A673 (cell line): ENCODE results near the gene CLRN1. TPM values are rescaled to one million over a fixed set of nuclear protein-coding genes. Genes with fewer than 3 reads are reported as not detected.

Source experiments
- BruUV-seq: library from RNA; stranded (reverse); fragments of 400-500 nt; replicated peaks from 2 replicates; lab custom pipeline; 2021; lab: Mats Ljungman, UMichigan
- CTCF ChIA-PET: fragments of 300-600 bp; sonication (Branson Sonifier 250); formaldehyde crosslinking; loops from one replicate; lab custom pipeline; 2022; ENCODE audit warnings: antibody characterized with exemption; lab: Charles Lee
- POLR2A ChIA-PET: fragments of 300-600 bp; sonication (Branson Sonifier 250); formaldehyde crosslinking; loops from one replicate; lab custom pipeline; 2022; ENCODE audit warnings: antibody characterized with exemption; ENCODE audit not compliant: low non-redundant PET; lab: Charles Lee
- DNase-seq: peaks from one replicate; pipeline ENCODE4 v3.0.0-alpha.2; 2015; ENCODE audit warnings: low spot score
- H3K27ac ChIP-seq: fragments of 200-600 bp; sonication (generic); 2 replicates; pipeline ENCODE4 v1.5.1; 2016; ENCODE audit warnings: mixed run types, low read depth, mild to moderate bottlenecking, mixed read lengths, antibody characterized with exemption, low read length; ENCODE audit not compliant: poor library complexity, severe bottlenecking
- H3K27me3 ChIP-seq: fragments of 200-600 bp; sonication (generic); replicated peaks from 2 replicates; pipeline ENCODE4 v1.6.1; 2017; ENCODE audit warnings: mixed run types, low read depth, mild to moderate bottlenecking, mixed read lengths, antibody characterized with exemption, low read length; ENCODE audit not compliant: insufficient read depth, poor library complexity
- H3K36me3 ChIP-seq: fragments of 200-600 bp; sonication (generic); 2 replicates; pipeline ENCODE4 v1.6.1; 2016; ENCODE audit warnings: mixed run types, mild to moderate bottlenecking, mixed read lengths, antibody characterized with exemption, low read length; ENCODE audit not compliant: insufficient read depth, poor library complexity, severe bottlenecking
- H3K4me1 ChIP-seq: fragments of 200-600 bp; sonication (generic); 2 replicates; pipeline ENCODE4 v1.6.1; 2017; ENCODE audit warnings: mixed run types, mild to moderate bottlenecking, mixed read lengths, antibody characterized with exemption, low read length; ENCODE audit not compliant: insufficient read depth, poor library complexity, severe bottlenecking
- H3K4me3 ChIP-seq: fragments of 200-600 bp; sonication (generic); 2 replicates; pipeline ENCODE4 v1.5.1; 2016; ENCODE audit warnings: low read depth, mixed run types, mild to moderate bottlenecking, mixed read lengths, low read length; ENCODE audit not compliant: poor library complexity, severe bottlenecking
- H3K9me3 ChIP-seq: fragments of 200-600 bp; sonication (generic); 2 replicates; pipeline ENCODE4 v1.6.1; 2016; ENCODE audit warnings: mixed run types, low read depth, mild to moderate bottlenecking, mixed read lengths, antibody characterized with exemption, low read length; ENCODE audit not compliant: poor library complexity, severe bottlenecking
- CTCF ChIP-seq: fragments of 300-800, 200-600 bp; sonication (generic); conservative IDR thresholded peaks from 2 replicates; pipeline ENCODE4 v1.5.1; 2017; ENCODE audit warnings: low read depth, mild to moderate bottlenecking, antibody characterized with exemption, low read length, moderate library complexity, mixed read lengths
- EZH2 ChIP-seq: fragments of 200-600 bp; sonication (generic); IDR thresholded peaks from 2 replicates; pipeline ENCODE4 v1.6.1; 2017; ENCODE audit warnings: borderline replicate concordance, low read depth, mild to moderate bottlenecking, mixed read lengths, antibody characterized with exemption, low read length; ENCODE audit not compliant: poor library complexity, severe bottlenecking
- intact Hi-C: fragments of 100-400 bp; cut with micrococcal nuclease; formaldehyde crosslinking; loops from one replicate; pipeline ENCODE4 v1.10.0; 2022; ENCODE audit not compliant: unreplicated experiment
- total RNA-seq: library from RNA; stranded (reverse); gene quantifications from 2 replicates; pipeline ENCODE4 v1.2.3, GENCODE V29; 2021

CLRN1 gene
- total RNA-seq, 1 experiment from 2014 or later = not detected

GRCh38 chr3:150958683-150959082 is 13.8 kb downstream of the CLRN1 start:
- DNase-seq = no peak
- intact Hi-C loops = no loop called here
- Histone ChIP-seq H3K4me3 (no peak overlapping the region), H3K27ac (no peak overlapping the region), H3K36me3 (no peaks in the 10 kb centered on the region), H3K27me3 (peaks cover 38% of the 10 kb centered on the region), H3K4me1 (no peaks in the 10 kb centered on the region), H3K9me3 (no peaks in the 10 kb centered on the region)
- CTCF ChIA-PET = no interaction called here
- TF ChIP-seq CTCF (no peak), EZH2 (no peak)
- no TSS peak for BruUV-seq
- POLR2A ChIA-PET = no interaction called here

DNA sequence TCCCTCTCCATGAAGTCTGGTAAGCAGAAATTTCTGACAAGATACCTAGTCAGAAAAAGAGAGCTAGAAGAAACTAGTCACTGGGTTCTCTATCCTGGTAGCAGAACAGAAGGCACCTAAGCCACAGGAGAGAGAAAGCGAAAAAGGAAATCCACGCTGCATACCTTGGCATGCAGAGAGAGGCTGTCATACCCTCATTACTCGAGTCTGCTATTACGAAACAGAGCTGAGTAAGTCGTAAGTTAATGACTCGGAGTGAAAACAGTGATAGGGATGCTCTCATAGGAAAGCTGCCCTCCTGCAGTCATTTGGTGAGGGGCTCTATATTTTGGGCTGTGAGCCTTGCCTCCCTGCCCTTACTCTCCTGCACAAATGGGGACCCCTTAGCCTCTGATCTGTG is 16.2 kb downstream of the CLRN1 start:
- Histone ChIP-seq H3K36me3 (no peaks in the 10 kb centered on the region), H3K27ac (no peak overlapping the region), H3K27me3 (peaks cover 29% of the 10 kb centered on the region), H3K4me3 (no peak overlapping the region), H3K4me1 (no peaks in the 10 kb centered on the region), H3K9me3 (no peaks in the 10 kb centered on the region)
- ChIA-PET POLR2A (no interaction called here), CTCF (no interaction called here)
- DNase-seq = peak; percentile 10
- intact Hi-C loops = no loop called here
- no peak for TF ChIP-seq EZH2
- no peak for TF ChIP-seq CTCF
- no TSS peak for BruUV-seq

DNA sequence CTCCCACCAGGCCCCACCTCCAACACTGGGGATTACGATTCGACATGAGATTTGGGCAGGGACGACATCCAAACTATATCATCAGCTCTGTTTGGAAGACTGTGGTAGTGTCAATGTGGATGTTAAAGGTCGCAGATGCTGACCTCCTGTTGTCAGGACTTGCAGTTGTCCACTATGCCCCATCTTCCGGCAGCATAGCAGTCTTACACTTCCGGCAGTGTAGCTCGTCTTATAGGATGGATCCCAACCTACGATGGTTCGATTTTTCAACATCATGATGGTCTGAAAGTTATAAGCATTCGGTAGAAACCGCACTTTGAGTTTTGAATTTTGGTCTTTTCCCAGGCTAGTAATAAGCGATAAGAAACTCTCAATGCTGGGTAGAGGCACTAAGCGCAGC is 20.6 kb downstream of the CLRN1 start:
- intact Hi-C loops = no loop called here
- H3K9me3 ChIP-seq = no peaks in the 10 kb centered on the region
- peaks cover 32% of the 10 kb centered on the region for H3K27me3 ChIP-seq
- no TSS peak for BruUV-seq
- TF ChIP-seq CTCF = no peak
- no peak for TF ChIP-seq EZH2
- H3K4me3 ChIP-seq = no peak overlapping the region
- POLR2A ChIA-PET = no interaction called here
- H3K27ac ChIP-seq = no peak overlapping the region
- H3K36me3 ChIP-seq = no peaks in the 10 kb centered on the region
- H3K4me1 ChIP-seq = no peaks in the 10 kb centered on the region
- no peak for DNase-seq
- CTCF ChIA-PET = no interaction called here
